ENCODE results near the gene CCT6A.
"Not testable (repeated sequence)": the region's sequence is repeated elsewhere in the genome, so short reads cannot be mapped to it uniquely, and the experiment has no call there.

DNA sequence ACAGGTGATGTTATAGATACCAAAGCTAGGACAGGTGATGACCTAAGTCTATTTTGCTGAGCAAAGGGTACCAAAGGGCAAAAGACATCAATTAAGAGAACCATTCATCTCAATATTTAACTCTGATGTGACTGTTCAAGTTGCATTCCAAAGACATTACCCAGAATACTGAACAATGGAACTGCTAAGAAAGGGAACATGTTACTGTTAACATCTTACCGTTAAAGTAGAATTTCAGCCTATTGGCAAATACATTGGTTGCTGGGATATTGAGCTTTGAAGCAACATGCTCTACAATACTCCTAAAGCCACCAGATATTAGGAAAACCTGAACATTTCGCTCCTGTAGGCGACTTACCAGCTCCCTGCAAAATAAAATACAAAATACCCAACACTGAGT is 34.5 kb upstream of the CCT6A start:
- TF ChIP-seq, protein P1, sequence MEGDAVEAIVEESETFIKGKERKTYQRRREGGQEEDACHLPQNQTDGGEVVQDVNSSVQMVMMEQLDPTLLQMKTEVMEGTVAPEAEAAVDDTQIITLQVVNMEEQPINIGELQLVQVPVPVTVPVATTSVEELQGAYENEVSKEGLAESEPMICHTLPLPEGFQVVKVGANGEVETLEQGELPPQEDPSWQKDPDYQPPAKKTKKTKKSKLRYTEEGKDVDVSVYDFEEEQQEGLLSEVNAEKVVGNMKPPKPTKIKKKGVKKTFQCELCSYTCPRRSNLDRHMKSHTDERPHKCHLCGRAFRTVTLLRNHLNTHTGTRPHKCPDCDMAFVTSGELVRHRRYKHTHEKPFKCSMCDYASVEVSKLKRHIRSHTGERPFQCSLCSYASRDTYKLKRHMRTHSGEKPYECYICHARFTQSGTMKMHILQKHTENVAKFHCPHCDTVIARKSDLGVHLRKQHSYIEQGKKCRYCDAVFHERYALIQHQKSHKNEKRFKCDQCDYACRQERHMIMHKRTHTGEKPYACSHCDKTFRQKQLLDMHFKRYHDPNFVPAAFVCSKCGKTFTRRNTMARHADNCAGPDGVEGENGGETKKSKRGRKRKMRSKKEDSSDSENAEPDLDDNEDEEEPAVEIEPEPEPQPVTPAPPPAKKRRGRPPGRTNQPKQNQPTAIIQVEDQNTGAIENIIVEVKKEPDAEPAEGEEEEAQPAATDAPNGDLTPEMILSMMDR (IDR thresholded peaks at IDR 0.05; ENCODE audit: low read length), result not testable (repeated sequence)
- TF ChIP-seq EZH2 (IDR thresholded peaks at IDR 0.05; ENCODE audit: borderline replicate concordance, low read length), result not testable (repeated sequence)
